ENCODE measurements around the gene KAT8. TPM values are rescaled to one million over a fixed set of nuclear protein-coding genes. Genes with fewer than 3 reads are reported as not detected.

The KAT8 gene
- total RNA-seq, 1 donor from 2014 or later = 67.3 TPM

DNA sequence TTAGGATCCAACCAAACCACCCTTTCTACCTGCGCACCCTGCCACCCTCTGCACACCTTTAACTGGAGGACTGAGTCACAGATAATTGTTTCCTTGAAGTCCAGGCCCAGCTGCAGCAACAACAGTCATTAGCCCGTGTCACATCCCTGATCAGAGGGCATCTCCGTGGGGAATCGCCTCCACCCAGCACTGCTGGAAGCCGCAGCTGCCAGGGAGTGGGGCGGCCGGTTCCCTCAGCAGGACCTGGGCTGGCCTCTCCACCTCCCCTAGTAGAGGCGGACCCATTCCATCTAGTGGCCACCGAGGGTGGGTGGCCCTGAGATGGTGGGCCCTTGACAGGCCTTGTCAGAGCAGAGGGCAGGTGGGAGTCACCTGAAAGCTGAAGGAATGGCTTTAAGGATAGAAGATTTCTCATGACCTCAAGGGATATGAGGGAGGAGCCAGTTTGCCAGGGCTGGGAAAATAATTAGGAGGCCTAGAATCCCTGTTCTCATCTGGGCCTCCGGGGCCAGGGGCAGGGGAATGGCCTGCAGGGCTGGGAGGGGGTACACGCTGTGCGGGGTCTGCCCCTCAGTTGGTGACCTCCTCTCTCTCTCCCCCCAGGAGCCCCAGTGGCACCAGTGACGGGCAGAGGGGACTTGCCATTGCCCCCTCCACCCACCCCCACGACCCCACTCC is 35.0 kb upstream of the KAT8 start:
- DNase-seq (ENCODE audit: low spot score) (no peak), ATAC-seq (no peak)
- intact Hi-C loops (cut with DNase I) = no loop called here

DNA sequence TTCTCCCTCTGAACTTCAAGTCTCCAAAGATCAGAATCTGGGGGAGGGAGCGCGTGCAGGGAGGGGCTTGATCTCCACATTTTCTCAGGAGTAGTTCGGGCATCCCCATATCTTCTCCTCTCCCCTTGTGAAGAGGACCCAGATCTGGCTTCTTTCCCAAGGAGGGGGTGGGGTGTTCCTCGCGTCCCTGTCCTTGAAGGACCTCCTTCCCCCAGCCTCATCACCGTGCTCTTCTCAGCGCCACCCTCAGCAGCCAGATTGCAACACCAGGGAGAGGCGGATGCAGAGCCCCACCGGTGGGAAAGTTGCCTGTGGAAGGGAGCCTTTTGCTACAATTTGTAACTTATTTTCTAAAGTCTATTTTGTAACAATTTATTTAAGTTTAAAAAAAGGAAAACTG is 34.4 kb upstream of the KAT8 start:
- intact Hi-C loops (cut with DNase I) = no loop called here
- ATAC-seq (no peak), DNase-seq (ENCODE audit: low spot score) (no peak)

DNA sequence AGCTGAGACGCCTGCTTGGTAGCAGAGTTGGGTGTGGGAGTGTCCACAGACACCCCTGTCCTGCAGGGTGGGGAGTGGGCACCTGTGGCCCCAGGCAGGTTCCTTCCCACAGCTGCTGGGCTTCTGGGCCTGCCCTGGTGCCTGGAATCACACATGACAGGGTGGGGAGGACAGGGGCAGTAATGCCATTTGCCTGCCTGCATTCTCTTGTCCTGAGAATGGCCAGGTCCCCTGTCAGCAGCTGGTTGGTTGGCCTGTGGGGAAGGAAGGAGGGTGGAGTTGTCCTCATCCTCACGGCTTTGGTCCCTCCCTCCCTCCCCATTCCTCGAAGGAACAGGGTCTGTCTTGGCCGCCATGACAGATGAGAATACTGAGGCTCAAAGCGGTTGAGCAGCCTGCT is 33.9 kb upstream of the KAT8 start:
- intact Hi-C loops (cut with DNase I) = no loop called here

DNA sequence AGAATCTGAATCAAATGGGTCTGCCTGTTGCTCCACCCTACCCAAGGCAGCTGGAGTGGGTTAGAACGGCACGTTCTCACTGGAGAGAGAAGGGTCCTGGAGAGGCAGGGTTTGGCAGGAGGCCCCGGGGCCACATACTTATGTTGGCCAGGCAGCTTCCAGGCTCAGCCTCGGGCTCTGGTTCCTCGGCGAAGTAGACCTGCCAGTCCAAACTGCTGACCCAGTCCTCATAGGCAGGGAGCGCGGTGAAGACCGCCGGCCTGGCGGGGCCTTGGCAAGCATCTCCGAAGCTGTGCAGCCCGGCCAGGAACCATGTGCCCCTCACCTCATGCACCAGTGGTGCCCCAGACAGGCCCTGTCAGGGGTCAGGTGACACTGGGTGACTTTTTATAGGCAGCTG is 33.5 kb upstream of the KAT8 start:
- intact Hi-C loops (cut with DNase I) = no loop called here
- no peak for ATAC-seq

More for the DNA sequence above, 33.9 kb upstream of the KAT8 start:
- DNase-seq (ENCODE audit: low spot score) = no peak
- no peak for ATAC-seq

DNA sequence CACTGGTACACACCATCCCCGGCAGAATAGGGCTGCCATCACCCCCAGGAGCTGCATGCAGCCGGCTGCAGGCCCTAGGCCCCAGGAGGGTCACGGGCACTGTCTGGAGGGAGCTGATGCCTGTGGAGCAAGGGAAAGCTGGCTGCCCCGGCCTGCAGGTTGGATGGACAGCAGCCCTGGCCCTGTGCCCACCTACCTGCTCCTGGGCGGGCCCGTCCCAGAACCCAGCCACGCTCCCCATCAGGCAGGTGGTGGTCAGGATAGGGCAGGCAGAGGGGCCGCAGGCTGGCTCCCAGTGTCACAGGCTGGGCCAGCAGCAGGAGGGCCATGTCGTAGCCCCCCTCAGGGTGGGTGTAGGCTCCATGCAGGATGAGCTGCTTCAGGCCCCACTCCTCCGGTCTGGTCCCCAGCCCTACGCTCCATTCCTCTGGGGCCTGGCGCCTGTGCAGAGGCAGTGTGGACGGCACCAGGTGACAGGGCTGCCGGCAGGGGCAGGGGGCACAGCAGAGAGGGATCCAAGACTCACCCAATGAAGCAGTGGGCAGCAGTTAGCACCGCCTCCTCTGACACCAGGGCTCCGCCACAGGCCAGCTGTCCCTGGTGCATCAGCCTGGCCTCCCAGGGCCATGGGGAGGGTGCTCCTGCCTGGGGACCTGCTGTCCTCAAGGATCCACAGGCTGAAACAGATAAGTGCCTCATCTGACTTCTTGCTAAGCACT is 32.7 kb upstream of the KAT8 start:
- no peak for ATAC-seq
- no peak for DNase-seq (ENCODE audit: low spot score)
- intact Hi-C loops (cut with DNase I) = no loop called here

More for the DNA sequence above, 33.5 kb upstream of the KAT8 start:
- DNase-seq (ENCODE audit: low spot score) = no peak

DNA sequence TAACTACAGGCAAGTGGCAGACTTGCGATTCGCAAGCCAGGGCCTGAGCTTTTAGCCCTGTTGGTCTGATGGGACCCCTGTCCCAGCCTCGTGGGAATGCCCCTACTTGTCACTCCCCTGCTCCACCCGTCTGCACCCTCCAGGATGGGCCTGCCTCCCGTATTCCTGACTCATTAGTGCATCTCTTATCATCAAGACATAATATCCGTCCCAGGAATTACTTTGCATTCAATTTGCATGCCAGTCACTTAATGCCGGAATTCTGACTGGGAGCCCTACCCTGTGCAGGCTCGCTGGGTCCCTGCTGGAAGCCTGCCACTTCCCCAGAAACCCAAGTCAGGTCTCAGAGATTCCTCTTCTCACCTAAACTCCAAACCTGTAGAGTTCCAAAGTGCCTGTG is 32.1 kb upstream of the KAT8 start:
- no peak for ATAC-seq
- intact Hi-C loops (cut with DNase I) = no loop called here

GRCh38 chr16:31085873-31086628 is 31.4 kb upstream of the KAT8 start:
- ATAC-seq = no peak
- intact Hi-C loops (cut with DNase I) = no loop called here
- DNase-seq (ENCODE audit: low spot score) = no peak

More for the DNA sequence above, 32.1 kb upstream of the KAT8 start:
- DNase-seq (ENCODE audit: low spot score) = no peak

- intact Hi-C loops (cut with DNase I) = no loop called here
- DNase-seq (ENCODE audit: low spot score) = no peak
- no peak for ATAC-seq
Measured at GRCh38 chr16:31086629-31086906, 30.9 kb upstream of the KAT8 start.

DNA sequence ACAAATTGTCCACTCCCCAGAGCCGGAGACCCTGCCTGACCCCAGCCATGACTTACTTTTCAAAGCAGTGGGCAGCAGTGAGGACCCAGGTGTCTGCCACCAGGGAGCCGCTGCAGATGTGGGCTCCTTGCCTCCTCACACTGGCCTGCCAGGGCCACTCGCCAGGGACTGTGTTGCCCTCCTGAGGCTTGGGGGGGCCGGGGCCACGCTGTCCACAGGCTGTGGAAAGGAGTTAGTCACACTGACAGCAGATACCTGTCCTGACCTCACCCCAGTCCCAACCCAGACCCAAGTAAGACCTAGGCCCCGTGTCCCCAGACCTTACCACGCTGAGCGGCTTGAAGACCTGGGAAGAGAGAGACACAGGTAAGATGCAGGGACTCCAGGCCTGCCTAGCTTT is 30.0 kb upstream of the KAT8 start:
- DNase-seq (ENCODE audit: low spot score) = no peak
- intact Hi-C loops (cut with DNase I) = no loop called here
- ATAC-seq = no peak

DNA sequence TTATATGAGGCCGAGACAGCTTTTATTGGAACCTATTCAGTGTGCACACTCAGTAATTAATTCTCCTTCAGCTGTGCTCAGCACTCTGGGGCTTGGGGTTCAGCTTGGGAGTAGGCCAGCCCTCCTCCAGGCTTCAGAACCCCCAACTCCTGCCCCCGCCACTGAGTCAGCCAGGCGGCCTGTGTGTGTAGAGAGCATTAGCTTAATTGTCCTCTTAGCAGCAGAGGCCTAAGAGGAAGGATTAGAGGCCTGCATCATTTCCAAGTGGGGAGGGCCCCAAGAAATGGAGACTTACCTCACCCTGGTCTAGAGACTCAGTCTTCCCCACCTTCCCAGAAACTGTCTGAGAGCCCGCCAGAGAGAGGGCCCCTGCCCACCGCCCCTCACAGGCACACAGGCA is 29.5 kb upstream of the KAT8 start:
- ATAC-seq = no peak
- intact Hi-C loops (cut with DNase I) = no loop called here

GRCh38 chr16:31088459-31089183 is 28.8 kb upstream of the KAT8 start, which contains the start of gene PRSS53:
PRSS53 (minus strand) TSS chr16:31088943; CDS start chr16:31088809, 134 bp downstream.
- ATAC-seq = no peak
- DNase-seq (ENCODE audit: low spot score) = no peak
- intact Hi-C loops (cut with DNase I) = no loop called here

More for the DNA sequence above, 29.5 kb upstream of the KAT8 start:
- no peak for DNase-seq (ENCODE audit: low spot score)

DNA sequence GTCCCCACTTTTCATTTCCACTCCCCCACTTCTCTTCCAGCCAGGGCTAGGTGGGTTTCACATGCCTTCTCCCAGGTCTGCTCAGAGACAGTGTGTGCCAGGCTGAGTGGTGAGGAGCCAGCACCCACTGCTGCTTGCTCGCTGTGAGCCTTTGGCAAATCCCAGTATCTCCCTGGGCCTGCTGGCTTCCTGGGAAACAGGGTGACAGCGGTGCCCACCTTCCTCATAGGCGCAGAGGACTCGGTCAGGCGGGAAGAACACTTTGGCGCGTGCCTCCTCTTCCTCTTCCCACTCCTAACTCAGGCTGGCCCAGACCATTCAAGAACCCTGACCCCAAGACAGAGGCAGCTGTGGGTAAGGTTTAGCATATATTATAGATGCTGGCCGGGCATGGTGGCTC is 28.3 kb upstream of the KAT8 start:
- intact Hi-C loops (cut with DNase I) = no loop called here
- ATAC-seq = no peak
- no peak for DNase-seq (ENCODE audit: low spot score)

DNA sequence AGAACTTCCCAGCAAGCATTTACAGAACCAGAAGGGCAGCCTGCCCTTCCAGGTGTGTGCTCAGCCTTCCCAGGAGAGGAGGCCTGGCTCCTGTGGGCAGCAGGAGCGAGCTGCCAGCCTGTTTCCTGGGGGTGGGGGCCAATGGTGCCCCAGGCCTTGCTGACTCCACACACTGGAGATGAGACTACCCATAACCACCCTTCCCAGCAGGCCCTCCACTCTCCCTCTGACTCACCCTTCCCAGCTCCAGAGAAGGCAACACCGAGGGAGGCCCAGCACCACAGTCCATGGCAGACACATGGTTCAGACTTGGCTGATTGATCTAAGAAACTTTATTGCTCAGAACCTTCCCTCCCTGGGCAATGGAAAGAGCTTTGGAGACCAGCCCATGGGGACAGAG is 26.9 kb upstream of the KAT8 start:
- no peak for DNase-seq (ENCODE audit: low spot score)
- intact Hi-C loops (cut with DNase I) = loop anchor here (10.0 kb wide), 1 partner anchor 106 kb away; the partner anchor contains the start of gene HSD3B7
- no peak for ATAC-seq

DNA sequence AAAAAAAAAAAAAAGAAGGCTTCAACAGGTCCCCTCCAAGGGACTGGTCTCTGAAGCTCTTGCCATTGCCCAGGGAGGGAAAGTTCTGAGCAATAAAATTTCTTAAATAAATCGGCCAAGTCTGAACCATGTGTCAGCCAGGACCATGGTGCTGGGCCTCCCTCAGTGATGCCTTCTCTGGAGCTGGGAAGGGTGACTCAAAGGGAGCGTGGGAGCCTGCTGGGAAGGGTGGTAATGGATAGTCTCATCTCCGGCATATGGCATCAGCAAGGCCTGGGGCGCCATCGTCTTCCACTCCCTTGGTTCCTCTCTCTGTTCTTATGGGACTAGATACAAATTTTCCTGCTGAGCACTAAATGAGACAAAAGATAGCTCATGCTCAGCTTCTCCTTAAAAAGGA is 25.1 kb upstream of the KAT8 start:
- intact Hi-C loops (cut with DNase I) = loop anchor here (10.0 kb wide), 1 partner anchor 108 kb away; the partner anchor contains the start of gene HSD3B7
- DNase-seq (ENCODE audit: low spot score) (no peak), ATAC-seq (no peak)

- DNase-seq (ENCODE audit: low spot score) (no peak), ATAC-seq (peak; percentile 7)
- intact Hi-C loops (cut with DNase I) = loop anchor here (10.0 kb wide), 1 partner anchor 108 kb away; the partner anchor contains the start of gene HSD3B7
Measured at GRCh38 chr16:31093132-31093703, 24.2 kb upstream of the KAT8 start.

- intact Hi-C loops (cut with DNase I) = loop anchor here (10.0 kb wide), 1 partner anchor 109 kb away; the partner anchor contains the start of gene HSD3B7
- ATAC-seq = peak; percentile 43
- DNase-seq (ENCODE audit: low spot score) = no peak
Measured at GRCh38 chr16:31094088-31094423, 23.4 kb upstream of the KAT8 start.

DNA sequence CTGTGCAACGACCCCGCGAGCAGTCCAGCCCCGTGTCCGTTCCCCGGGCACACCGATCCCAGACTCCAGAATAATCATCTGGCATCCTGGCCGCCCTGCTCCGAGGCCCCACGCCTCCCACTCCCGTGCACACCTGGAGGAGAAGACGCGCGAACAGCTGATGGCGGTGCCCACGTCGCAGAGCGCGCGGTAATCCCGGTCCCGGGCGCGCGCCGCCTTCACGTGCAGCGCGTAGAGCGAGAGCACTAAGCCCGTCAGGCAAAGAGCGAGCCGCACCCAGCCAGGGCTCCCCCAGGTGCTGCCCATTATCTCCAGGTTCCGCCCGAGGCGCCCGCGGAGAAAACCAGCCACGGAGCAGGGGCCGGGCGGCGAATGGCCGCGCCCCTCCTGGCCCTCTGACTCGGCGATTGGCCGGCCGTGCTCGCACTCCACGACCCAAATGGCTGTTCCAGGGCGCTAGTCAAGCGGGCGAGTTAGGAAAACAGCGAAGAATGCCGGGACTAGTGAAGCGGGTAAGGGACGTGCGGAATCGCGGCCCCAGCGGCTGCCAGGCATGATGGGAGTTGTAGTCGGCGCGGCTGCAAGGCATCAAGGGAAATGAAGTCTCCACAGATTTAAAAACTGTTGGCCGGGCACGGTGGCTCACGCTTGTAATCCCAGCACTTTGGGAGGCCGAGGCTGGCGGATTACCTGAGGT is 22.9 kb upstream of the KAT8 start, which contains the start of gene VKORC1:
Gene VKORC1 (minus strand): TSS at position 374 of the 697 bp plus-strand sequence. CDS start 68 bp downstream, at position 306.
- intact Hi-C loops (cut with DNase I) = loop anchor here (10.0 kb wide), 1 partner anchor 110 kb away; the partner anchor contains the start of gene HSD3B7
- ATAC-seq (peak; percentile 97), DNase-seq (ENCODE audit: low spot score) (peak; percentile 95)

Data from sciatic nerve (tissue), 2 donors.